Panc1 (cell line): ENCODE data around the gene PER3.

Source experiments
- CTCF ChIP-seq: fragments of 450-650 bp; IDR thresholded peaks from 2 replicates; pipeline ENCODE4 v1.5.1; 2017; ENCODE audit warnings: mild to moderate bottlenecking
- POLR2AphosphoS5 ChIP-seq: IDR thresholded peaks from 2 replicates; pipeline ENCODE4 v1.6.1; 2012; ENCODE audit warnings: mild to moderate bottlenecking, low read depth, low read length, moderate library complexity
- SIN3A ChIP-seq: IDR thresholded peaks from 2 replicates; pipeline ENCODE4 v1.6.1; 2012; ENCODE audit warnings: low read depth, mild to moderate bottlenecking, low read length, moderate library complexity, borderline replicate concordance; ENCODE audit not compliant: insufficient read depth
- TF ChIP-seq, protein P1 (sequence below), 2 experiments: IDR thresholded peaks; 2 replicates each; pipeline ENCODE4 v1.6.1; 2011 to 2012; ENCODE audit warnings: low read depth in 2 of 2, control low read depth in 1 of 2, low read length in 1 of 2, mild to moderate bottlenecking in 1 of 2, moderate library complexity in 1 of 2; ENCODE audit not compliant: insufficient read depth in 1 of 2

GRCh38 chr1:7860130-7860529 is 76.0 kb downstream of the PER3 start:
- no peak for TF ChIP-seq SIN3A
- no peak for TF ChIP-seq CTCF
- TF ChIP-seq, protein P1, sequence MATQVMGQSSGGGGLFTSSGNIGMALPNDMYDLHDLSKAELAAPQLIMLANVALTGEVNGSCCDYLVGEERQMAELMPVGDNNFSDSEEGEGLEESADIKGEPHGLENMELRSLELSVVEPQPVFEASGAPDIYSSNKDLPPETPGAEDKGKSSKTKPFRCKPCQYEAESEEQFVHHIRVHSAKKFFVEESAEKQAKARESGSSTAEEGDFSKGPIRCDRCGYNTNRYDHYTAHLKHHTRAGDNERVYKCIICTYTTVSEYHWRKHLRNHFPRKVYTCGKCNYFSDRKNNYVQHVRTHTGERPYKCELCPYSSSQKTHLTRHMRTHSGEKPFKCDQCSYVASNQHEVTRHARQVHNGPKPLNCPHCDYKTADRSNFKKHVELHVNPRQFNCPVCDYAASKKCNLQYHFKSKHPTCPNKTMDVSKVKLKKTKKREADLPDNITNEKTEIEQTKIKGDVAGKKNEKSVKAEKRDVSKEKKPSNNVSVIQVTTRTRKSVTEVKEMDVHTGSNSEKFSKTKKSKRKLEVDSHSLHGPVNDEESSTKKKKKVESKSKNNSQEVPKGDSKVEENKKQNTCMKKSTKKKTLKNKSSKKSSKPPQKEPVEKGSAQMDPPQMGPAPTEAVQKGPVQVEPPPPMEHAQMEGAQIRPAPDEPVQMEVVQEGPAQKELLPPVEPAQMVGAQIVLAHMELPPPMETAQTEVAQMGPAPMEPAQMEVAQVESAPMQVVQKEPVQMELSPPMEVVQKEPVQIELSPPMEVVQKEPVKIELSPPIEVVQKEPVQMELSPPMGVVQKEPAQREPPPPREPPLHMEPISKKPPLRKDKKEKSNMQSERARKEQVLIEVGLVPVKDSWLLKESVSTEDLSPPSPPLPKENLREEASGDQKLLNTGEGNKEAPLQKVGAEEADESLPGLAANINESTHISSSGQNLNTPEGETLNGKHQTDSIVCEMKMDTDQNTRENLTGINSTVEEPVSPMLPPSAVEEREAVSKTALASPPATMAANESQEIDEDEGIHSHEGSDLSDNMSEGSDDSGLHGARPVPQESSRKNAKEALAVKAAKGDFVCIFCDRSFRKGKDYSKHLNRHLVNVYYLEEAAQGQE (IDR thresholded peaks at IDR 0.05; ENCODE audit: insufficient read depth in 1 of 2, low read depth in 2 of 2, low read length in 1 of 2) = no peak
- no peak for TF ChIP-seq POLR2AphosphoS5
